DND-41 (cell line): ENCODE data around the gene GRIN2A.

Experiments
- CTCF ChIP-seq: IDR thresholded peaks from 2 replicates; pipeline ENCODE4 v1.5.1; 2012; ENCODE audit warnings: borderline replicate concordance, low read length, moderate library complexity, mild to moderate bottlenecking; ENCODE audit not compliant: poor library complexity, severe bottlenecking; ENCODE audit errors: extremely low read depth
- EZH2 ChIP-seq: IDR thresholded peaks from 3 replicates; pipeline ENCODE4 v1.6.1; 2012; ENCODE audit warnings: borderline replicate concordance, low read depth, mild to moderate bottlenecking, moderate library complexity, low read length, inconsistent platforms; ENCODE audit not compliant: severe bottlenecking

GRCh38 chr16:9780831-9781230 is 401.4 kb downstream of the GRIN2A start:
- TF ChIP-seq EZH2 (no peak), CTCF (no peak)
